ENCODE measurements around the gene GLI1. TPM values are rescaled to one million over a fixed set of nuclear protein-coding genes. Genes with fewer than 3 reads are reported as not detected.
A peak's percentile ranks its signal among the peaks of the same experiment; 100 is the strongest.

The GLI1 gene
- polyA plus RNA-seq, 1 donor from 2014 or later, result 4.2 TPM

- peak overlapping the region; percentile 68 for H3K4me3 ChIP-seq (ENCODE audit: low read length)
- no peaks in the 10 kb centered on the region for H3F3A ChIP-seq (ENCODE audit: insufficient read depth, low read length, poor library complexity, severe bottlenecking)
- H3K9me2 ChIP-seq (ENCODE audit: insufficient read depth, low read length), result no peaks in the 10 kb centered on the region
- H3K36me3 ChIP-seq (ENCODE audit: insufficient read depth, low read length), result no peaks in the 10 kb centered on the region
- H3K9ac ChIP-seq (ENCODE audit: low read length), result peak overlapping the region; percentile 77
- no peaks in the 10 kb centered on the region for H4K20me1 ChIP-seq (ENCODE audit: insufficient read depth)
- H3K9me3 ChIP-seq (ENCODE audit: low read length), result no peaks in the 10 kb centered on the region
- TF ChIP-seq TAF1 (IDR thresholded peaks at IDR 0.05; ENCODE audit: low read depth), result no peak
- TF ChIP-seq EP300 (conservative IDR thresholded peaks at IDR 0.05; ENCODE audit: poor library complexity, severe bottlenecking), result no peak
- peak; percentile 44 for TF ChIP-seq MXI1 (conservative IDR thresholded peaks at IDR 0.05; ENCODE audit: poor library complexity, severe bottlenecking)
- no peak for TF ChIP-seq POLR2AphosphoS5 (IDR thresholded peaks at IDR 0.05)
- H3K79me2 ChIP-seq (replicated peaks; ENCODE audit: insufficient read depth, low read length), result peaks cover 20% of the 10 kb centered on the region
- H3K27me3 ChIP-seq (ENCODE audit: insufficient read depth, low read depth, low read length), result no peaks in the 10 kb centered on the region
- peak overlapping the region; percentile 61 for H3K27ac ChIP-seq (ENCODE audit: low read length)
- H2AFZ ChIP-seq (ENCODE audit: low read depth, low read length), result no peak overlapping the region
- peak overlapping the region; percentile 79 for H3K4me2 ChIP-seq (ENCODE audit: low read length)
These were observed 30.0 kb upstream of the GLI1 start for GRCh38 chr12:57429473-57430111.

GRCh38 chr12:57430112-57430930 is 29.3 kb upstream of the GLI1 start:
- H3K36me3 ChIP-seq (ENCODE audit: insufficient read depth, low read length), result no peaks in the 10 kb centered on the region
- H3K9me2 ChIP-seq (ENCODE audit: insufficient read depth, low read length), result no peaks in the 10 kb centered on the region
- H3K27me3 ChIP-seq (ENCODE audit: insufficient read depth, low read depth, low read length), result no peaks in the 10 kb centered on the region
- peaks cover 18% of the 10 kb centered on the region for H3K79me2 ChIP-seq (replicated peaks; ENCODE audit: insufficient read depth, low read length)
- H3K4me3 ChIP-seq (ENCODE audit: low read length), result peak overlapping the region; percentile 68
- H3K9ac ChIP-seq (ENCODE audit: low read length), result peak overlapping the region; percentile 77
- no peaks in the 10 kb centered on the region for H3F3A ChIP-seq (ENCODE audit: insufficient read depth, low read length, poor library complexity, severe bottlenecking)
- no peaks in the 10 kb centered on the region for H4K20me1 ChIP-seq (ENCODE audit: insufficient read depth)
- peak overlapping the region; percentile 79 for H3K4me2 ChIP-seq (ENCODE audit: low read length)
- H2AFZ ChIP-seq (ENCODE audit: low read depth, low read length), result peak overlapping the region; percentile 56
- H3K9me3 ChIP-seq (ENCODE audit: low read length), result no peaks in the 10 kb centered on the region
- TF ChIP-seq EZH2 (IDR thresholded peaks at IDR 0.05; ENCODE audit: borderline replicate concordance, insufficient read depth, low read length, poor library complexity, severe bottlenecking) (no peak), REST (IDR thresholded peaks at IDR 0.05; ENCODE audit: borderline replicate concordance) (no peak), CTCF (IDR thresholded peaks at IDR 0.05; ENCODE audit: poor library complexity, severe bottlenecking) (no peak), MXI1 (conservative IDR thresholded peaks at IDR 0.05; ENCODE audit: poor library complexity, severe bottlenecking) (no peak), EP300 (conservative IDR thresholded peaks at IDR 0.05; ENCODE audit: poor library complexity, severe bottlenecking) (no peak), RAD21 (conservative IDR thresholded peaks at IDR 0.05) (no peak), TAF1 (IDR thresholded peaks at IDR 0.05; ENCODE audit: low read depth) (no peak), POLR2AphosphoS5 (IDR thresholded peaks at IDR 0.05) (no peak), SMC3 (conservative IDR thresholded peaks at IDR 0.05; ENCODE audit: poor library complexity) (no peak)
- peak overlapping the region; percentile 72 for H3K27ac ChIP-seq (ENCODE audit: low read length)

All from neural cell (in vitro differentiated cells).